GM19328 (cell line): ENCODE data around the gene SNRPD3.
"Not testable (repeated sequence)": the region's sequence is repeated elsewhere in the genome, so short reads cannot be mapped to it uniquely, and the experiment has no call there.

Experiments
- ATAC-seq: cut with Tn5 transposase; IDR thresholded peaks from one replicate; pipeline ENCODE4 v1.9.1; 2021; ENCODE audit warnings: mild to moderate bottlenecking, moderate library complexity; ENCODE audit not compliant: unreplicated experiment

SNRPD3 gene

DNA sequence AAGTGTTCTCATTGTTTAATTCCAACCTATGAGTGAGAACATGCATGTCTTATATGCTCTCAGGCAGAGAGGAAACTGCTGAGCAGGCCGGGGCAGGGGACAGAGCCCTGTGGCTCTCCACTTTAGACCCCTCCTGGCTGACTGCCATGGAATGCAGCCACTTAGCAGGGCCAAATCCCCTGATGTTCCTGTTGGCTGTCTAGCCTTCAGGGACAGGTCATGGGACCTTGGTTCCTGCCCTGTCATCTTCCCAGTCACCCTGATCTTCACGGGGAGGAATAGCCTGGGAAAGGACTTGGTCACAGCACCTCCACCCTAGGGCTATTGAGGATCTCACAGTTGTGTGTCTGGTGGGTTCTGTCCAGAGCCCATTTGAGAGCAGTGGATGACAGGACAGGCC lies 50.5 kb downstream of the SNRPD3 start:
- not testable (repeated sequence) for ATAC-seq

DNA sequence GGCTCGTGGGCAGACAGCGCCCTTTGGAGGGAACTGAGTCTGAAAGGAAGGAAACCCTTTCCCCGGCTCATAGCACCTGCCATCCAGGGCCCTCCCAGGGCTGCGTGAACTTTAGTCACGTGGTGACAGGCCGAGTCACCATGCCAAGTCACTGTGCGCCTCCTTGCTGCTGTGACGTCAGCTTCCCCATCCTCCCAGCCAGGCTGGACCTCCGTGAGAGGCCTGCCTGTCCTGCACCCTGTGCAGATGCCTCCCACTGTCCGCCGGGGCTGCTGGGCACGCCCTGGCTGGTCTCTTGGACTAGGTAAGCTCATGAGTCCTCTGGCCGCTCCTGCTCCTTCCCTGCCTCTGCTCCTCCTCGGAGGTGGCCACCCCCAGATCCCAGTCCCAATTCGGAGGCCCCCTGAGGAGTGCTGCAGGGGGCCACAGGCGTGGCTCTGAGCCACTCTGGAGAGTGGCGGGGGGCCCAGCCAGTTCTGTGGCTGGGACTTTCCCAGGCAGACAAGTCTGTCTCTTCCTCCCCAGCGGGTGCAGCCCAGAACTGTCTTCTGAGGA lies 51.7 kb downstream of the SNRPD3 start:
- ATAC-seq: not testable (repeated sequence)

DNA sequence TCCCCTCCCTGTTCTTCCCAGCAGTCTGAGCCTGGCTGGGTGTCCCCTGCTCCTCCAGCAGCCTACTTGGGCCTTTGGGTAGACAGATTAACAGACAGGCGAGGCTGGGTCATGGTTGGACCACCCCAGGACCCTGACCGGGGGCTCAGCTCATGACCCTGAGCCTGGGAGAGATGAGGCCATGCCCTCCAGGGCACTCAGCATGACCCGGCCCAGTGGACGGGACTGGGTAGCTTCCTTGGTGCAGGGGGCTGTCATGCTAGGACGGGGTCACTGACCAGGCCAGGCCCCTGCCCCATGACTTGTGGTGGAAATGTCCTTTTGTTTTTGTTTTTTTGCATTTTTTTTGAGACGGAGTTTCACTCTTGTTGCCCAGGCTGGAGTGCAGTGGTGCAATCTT lies 52.5 kb downstream of the SNRPD3 start:
- ATAC-seq: not testable (repeated sequence)

DNA sequence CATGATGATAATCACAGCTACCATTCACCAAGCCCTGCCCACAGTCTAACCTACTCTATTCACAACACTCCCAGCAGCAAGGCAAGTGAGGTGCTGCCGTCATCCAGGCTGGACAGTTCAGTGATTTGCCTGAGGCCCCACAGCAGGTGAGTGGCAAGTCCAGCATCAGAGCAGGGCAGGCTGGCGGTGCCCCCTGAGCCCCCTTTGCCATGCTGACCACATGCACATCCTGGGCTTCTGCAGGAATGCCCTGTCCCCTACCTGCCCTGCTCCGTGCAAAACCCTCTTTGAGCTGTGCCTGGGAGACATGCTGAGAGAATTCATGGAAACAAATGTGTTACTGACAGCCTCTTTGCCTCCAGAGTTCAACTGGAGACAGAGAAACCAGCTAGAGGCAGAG lies 54.1 kb downstream of the SNRPD3 start:
- not testable (repeated sequence) for ATAC-seq

DNA sequence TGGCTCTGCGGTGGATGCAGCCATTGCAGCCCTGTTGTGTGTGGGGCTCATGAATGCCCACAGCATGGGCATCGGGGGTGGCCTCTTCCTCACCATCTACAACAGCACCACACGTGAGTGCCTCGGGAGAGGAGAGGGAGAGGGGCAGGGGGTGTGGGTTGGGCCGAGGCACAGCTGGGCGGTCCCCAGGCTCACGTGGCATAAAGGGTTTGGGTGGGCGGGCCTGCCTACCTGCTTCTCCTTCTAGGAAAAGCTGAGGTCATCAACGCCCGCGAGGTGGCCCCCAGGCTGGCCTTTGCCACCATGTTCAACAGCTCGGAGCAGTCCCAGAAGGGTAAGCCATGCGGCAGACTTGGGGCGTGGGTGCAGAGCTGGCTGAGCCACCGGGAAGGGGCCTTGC lies 59.0 kb downstream of the SNRPD3 start:
- not testable (repeated sequence) for ATAC-seq

DNA sequence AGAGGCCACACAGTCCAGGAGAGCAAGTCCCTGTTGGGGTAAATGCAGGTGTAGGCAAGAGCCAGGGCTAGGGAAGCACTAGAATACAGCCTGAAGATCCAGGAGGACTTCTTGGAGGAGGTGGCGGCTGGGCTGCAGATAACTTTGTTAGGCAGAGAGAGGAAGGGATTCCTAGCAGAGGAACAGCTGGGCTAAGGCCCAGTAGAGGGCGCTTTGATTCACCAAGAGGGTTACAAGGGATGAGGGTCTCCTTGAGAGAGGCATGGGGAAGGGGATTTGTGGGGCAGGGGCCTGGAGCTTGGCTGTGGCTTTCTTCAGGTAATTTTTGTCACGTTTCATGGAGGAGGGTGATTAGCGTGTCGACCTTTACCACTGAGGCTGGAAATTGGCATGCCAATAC lies 65.4 kb downstream of the SNRPD3 start:
- not testable (repeated sequence) for ATAC-seq

DNA sequence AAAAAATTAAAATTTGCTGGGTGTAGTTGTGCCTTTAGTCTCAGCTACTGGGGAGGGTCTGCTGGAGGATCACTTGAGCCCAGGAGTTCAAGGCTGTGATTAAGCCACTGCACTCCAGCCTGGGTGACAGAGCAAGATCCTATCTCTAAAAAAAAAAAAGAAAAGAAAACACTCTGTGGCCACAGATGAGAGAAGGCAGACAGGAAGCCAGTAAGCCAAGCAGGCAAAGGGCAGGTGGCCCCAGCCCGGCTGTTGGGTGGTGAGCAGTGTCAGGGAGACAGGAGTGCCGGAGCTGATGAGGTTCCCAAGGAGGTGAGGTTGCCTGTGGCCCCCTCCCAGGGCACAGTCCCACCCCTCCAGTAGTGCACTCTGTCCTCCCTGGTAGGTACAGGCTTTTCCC lies 66.8 kb downstream of the SNRPD3 start:
- ATAC-seq: not testable (repeated sequence)
